ENCODE results near the gene ROBO2.

GRCh38 chr3:77267589-77267988 is 227.7 kb downstream of the ROBO2 start:
- no peak for TF ChIP-seq USF2 (IDR thresholded peaks at IDR 0.05; ENCODE audit: borderline replicate concordance, low read depth, low read length)
- TF ChIP-seq EZH2phosphoT487 (IDR thresholded peaks at IDR 0.05; ENCODE audit: borderline replicate concordance, low read depth) = no peak
- TF ChIP-seq JUND (IDR thresholded peaks at IDR 0.05) = no peak
- no peak for TF ChIP-seq FOXM1 (IDR thresholded peaks at IDR 0.05; ENCODE audit: low read depth)
- TF ChIP-seq CTCF (IDR thresholded peaks at IDR 0.05) = no peak
- TF ChIP-seq RCOR1 (IDR thresholded peaks at IDR 0.05; ENCODE audit: low read length) = no peak
- TF ChIP-seq YY1 (IDR thresholded peaks at IDR 0.05; ENCODE audit: low read depth) = no peak
- no peak for TF ChIP-seq GATA2 (CRISPR knock-in tag; IDR thresholded peaks at IDR 0.05)

Measured in SK-N-SH (cell line).